T-helper 1 cell (primary cell): Measurements from ENCODE around the gene FAM13A.
"Not testable (repeated sequence)": the region's sequence is repeated elsewhere in the genome, so short reads cannot be mapped to it uniquely, and the experiment has no call there.

Source experiments
- DNase-seq, 5 donors: peaks; one replicate each; pipeline ENCODE4 v3.0.0-alpha.2; 2012 to 2020

Gene FAM13A

DNA sequence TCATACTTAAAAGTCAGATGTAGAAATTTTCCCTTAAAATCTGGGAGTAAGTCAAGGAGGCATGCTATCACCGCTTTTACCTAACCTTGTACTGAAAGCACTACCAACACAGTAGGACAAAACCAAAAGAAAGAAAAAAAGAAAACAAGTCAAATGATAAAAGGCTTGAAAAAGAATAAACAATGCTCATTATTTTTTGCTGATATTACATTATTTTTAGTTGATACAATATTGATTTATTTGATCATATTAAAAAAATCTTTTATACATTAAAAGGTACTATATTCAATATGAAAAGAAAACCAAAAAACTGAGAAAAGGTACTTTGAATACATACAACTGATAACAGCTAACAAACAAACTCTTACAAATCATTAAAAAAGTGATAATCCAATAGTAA lies 164.3 kb downstream of the FAM13A start:
- DNase-seq: no peak

DNA sequence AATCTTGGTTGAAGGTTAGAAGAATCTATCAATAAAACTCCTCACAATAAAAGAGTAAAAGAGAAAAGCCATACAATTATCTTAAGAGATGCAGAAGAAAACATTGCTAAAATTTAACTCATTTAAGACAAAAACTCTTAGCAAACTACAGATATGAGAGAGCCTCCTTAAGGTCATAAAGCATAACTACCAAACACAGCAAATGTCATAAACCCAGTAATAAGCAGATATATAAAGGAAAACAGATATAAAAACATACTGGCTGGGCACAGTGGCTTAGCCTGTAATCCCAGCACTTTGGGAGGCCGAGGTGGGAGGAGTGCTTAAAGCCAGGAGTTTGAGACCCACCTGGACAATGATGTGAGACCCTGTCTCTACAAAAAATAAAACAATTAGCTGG lies 165.3 kb downstream of the FAM13A start:
- DNase-seq: no peak

DNA sequence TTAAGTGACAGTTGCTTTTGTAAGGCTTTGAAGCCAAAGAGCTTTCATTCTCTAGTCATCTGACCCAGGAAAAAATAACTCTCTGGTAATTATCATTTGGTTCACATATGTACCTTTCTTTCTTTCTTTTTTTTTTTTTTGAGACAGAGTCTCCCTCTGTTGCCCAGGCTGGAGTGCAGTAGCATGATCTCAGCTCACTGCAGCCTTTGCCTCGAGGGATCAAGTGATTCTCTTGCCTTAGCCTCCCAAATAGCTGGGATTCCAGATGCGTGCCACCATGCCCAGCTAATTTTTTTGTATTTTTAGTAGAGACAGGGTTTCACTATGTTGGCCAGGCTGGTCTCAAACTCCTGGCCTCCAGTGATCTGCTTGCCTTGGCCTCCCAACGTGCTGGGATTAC lies 169.6 kb downstream of the FAM13A start:
- DNase-seq: not testable (repeated sequence)

DNA sequence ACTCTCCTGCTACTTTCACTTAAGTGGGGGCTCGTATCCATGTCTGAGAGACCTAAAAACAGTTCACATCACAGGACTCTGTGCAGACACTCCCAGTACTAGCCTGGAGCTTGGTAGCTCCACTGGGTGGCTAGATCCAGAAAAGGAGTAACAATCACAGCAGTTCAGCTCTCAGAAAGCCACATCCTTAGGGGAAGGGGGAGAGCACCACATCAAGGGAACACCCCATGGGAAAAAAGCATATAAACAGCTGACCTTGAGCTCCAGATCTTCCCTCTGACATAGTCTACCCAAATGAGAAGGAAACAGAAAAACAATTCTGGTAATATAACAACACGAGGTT lies 175.8 kb downstream of the FAM13A start:
- DNase-seq: no peak

DNA sequence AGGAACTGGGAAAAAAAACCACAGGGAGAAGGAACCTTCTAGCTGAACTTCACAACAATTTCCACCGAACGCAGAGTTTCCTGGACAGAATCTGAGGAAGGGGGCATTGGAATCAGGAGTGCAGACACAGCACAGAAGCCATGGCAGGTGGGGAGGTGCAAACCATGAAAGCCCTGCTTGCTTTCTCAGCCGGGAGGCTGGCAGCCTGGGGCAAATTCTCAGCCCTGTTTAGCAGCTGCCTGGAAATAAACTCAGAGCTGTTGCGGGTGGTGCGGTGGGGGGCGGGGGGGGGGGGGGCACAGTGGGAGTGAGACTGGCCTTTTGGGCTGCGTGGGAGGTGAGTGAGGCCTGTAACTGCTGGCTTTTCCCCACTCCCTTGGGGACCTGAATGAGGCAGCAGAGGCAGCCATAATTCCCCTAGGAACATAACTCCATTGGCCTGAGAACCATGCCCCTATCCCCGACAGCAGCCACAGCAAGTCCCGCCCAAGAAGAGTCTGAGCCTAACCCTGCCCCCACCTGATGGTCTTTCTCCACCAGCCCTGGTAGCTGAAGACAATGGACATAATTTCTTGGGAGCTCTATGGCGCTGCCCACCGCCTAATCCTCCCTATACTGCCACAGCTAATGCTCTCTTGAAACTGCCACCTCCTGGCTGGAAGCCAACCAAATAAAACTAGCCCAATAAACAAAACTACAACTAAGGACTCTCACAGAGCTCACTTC lies 176.3 kb downstream of the FAM13A start:
- no peak for DNase-seq

DNA sequence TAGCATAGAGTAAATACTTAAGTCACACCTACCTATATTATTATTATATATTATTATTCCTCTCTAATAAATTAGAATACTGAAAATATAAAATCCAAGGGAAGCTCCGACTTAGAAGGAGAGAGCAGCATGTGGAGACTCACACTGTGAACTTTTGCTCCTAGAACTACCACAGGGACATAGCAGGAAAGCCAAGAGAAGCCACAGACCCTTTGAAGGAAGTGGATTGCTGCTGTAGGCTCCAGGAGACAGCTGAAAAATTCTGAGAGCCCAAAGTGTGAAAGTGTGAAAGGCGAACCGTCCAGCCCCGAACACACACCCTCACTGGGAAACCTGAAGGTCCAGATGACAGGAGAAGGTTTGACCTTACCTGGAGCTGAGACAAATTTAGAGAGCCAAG lies 177.0 kb downstream of the FAM13A start:
- DNase-seq: no peak

DNA sequence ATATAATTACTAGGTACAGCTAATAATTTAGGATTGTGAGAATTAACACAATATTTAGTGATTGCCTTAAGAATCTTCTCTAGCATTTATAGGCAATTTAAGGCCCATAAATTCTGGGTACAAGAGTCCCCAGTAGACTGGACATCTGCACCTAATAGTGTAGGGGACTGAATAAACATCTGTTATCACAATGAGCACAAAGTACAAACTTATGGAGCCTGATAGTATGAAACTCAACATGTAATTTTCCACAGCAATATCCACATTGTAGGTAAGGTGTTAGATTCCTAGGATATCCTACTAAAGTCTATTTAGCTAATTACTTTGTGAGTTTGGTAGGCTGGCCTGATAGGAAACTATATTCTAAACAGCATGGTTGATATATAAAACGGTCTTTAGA lies 178.3 kb downstream of the FAM13A start:
- no peak for DNase-seq

DNA sequence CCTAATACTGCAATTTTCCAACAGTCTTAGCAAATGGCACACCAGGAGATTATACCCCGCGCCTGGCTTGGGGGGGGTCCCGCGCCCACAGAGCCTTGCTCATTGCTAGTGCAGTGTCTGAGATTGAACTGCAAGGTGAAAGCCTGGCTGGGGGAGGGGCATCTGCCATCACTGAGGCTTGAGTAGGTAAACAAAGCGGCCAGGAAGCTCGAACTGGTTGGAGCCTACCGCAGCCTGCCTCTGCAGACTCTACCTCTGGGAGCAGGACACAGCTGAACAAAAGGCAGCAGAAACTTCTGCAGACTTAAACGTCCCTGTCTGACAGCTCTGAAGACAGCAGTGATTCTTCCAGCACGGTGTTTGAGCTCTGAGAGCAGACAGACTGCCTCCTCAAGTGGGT lies 186.6 kb downstream of the FAM13A start:
- DNase-seq: no peak

DNA sequence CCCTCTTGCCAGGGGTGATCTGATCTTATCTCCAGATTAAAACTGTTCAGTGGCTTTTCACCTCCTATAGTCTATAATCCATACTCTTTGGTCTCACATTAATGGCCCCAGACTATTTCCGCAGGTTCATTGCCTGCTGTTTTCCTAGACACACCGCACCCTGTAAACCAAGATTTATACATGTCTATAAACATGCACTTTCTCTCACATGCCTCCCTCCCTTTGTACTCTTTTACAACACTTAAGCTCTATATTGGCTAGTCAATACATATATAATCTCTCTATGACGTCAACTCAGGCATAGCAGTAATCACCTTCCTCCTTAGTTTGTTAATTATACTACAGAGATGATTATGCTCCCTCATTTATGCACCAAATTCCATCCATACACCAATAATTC lies 188.5 kb downstream of the FAM13A start:
- no peak for DNase-seq

DNA sequence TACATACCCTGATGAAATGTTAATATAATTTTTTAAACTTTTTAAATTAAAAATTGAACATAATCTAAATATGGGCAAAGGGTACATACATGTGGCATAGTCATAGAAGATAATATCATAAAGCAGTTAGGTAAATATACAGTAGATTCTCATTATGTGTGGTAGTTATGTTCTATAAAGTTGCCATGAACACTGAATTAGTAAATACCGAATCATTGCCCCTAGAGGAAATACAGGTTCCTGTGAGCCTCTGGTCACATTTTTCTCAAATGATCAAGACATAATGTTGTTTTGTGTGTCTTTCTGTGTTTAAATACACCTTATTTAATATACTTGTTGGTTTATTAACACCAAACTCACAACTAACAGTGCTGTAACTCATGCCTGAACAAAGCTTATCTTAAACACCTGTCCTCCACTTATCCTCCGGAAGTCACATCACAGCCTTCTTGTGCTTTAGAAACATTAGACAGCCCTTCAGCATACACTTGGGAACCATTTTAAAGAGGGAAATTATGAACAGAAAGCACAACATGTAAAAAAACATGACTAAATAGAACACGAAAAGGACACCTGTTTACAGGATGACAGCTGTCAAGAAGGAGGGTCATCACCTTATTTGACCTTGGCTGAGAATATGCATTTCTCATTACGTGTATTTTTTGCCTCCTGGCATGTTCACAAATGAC lies 190.0 kb downstream of the FAM13A start:
- no peak for DNase-seq

DNA sequence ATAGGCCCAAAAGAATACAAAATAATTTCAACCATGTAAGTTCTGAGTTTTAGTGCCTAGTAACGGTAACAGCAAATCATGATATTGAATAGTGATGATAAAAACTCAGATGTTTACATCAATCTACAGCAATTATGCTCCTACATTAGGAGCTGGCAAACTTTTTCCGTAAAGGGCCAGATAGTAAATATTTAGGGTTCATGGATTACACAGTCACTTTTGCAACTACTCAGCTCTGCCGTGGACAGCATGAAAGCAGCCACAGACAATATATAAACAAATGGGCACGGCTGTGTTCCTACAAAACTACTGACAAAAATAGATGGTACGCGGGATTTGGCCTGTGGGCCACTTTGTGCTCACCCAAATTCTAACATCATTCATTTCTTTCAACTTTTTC lies 191.5 kb downstream of the FAM13A start:
- no peak for DNase-seq

DNA sequence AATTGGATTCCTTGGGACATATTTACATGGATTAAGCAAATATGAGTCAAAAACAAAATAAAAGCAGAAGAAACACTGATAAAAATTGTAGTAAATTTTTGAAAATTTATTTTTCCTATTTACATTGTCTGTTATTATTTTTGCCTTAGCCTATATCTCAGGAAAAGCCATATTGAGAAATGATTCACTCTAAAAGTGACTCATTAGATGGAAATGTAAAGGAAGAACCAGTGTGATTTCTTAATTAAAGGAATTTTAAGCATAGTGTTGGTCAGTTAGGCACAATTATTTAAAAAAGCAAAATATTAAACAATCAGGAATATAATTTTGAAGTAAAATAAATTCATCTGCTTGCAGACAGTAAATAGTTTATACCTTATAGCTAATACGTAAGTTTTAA lies 191.9 kb downstream of the FAM13A start:
- DNase-seq: no peak

DNA sequence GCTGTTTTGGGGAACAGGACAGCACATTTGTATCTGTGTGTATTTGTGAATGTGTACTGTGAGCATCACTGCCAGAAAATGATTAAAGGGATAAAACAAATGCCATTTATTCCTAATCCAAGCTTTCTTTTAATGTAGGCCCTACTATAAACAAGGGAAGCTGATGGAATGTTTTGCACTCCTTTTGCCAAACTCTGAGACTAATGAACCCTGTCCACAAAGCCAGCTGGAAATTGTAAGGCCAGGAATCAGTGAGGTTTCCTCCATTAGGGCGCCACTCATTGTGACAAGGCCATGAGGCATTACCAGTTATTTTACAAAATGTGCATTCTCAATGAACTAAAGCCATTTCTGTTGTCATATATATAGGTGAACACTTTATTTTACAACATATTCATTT lies 196.4 kb downstream of the FAM13A start:
- no peak for DNase-seq

DNA sequence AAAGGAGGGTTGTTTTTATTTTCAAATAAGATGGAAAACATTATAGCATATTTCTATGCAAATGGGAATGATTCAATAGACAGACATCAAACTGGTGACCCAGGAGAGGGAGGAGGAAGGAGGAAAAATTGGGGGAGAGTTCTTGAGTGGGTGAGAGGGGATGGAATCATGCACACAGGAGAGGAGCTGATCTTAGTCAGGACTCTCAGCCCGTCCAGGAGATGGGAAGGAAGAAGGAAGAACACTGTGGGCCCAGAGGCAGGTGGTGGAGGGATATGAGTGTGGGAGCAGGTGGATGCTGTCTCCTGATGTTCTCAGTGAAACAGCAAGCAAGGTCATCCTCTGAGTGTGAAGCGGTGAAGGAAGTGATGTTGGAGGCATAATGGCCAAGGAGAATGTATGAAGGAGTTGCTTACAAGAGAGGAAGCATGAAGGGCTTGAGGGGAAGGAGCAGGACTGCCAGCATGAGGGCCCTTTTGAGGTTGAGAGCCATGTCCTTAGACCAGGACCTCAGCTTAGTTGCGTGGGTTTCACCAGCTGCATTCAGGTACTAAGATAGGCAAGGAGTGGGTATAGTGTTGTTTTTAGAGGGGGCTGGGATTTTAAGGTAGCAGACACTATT lies 197.7 kb downstream of the FAM13A start:
- DNase-seq: no peak

DNA sequence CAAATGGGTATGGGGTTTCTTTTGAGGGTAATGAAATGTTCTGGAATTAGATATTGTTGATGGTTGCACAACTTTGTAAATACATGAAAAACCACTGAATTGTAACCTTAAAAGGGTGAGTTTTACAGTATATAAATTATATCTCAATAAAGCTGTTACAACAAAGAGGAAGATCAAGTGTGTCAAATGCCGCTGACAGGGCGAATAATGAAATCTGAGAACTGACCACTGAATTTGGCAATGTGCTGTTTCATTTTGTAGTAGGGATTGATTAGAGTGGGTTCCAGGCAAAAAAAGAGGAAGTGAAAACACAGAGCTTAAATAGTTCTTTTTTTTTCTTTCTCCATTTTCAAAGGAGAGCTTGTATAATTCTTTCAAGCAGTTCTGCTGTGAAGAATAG lies 198.2 kb downstream of the FAM13A start:
- no peak for DNase-seq

DNA sequence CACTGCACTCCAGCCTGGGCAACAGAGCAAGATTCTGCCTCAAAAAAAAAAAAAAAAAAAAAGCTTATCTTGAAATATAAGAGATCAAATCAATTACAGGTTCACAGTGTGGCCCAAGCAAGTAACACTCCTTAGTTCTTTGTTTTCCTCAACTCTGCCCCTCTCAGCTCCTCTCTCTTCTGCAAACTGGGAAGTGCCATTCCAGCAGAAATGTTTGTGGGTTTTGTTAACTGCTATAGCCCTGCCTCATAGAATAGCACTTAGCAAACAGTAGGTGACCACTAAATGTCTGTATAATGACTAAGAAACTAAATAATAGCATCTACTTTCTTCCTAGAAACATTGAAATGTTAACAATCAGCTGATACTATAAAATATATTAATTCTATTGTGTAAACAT lies 199.4 kb downstream of the FAM13A start:
- no peak for DNase-seq

DNA sequence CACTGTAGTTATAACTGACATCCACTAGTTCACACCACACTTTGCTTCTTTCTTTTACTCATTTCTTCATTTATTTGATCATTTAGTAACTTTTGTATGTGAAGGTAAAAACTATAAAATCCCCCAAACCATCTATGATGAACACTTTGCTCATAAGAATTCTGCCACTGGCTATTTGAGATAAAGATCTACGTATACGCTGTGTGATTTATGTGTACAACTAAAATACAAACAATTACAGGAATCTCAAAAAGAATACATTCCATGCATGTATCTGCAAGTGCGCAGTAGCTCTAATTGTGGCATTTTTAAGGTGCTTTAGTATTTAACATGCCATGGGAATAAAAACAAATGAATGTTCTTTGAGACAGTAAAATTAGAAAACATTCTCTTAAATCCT lies 202.5 kb downstream of the FAM13A start:
- no peak for DNase-seq

DNA sequence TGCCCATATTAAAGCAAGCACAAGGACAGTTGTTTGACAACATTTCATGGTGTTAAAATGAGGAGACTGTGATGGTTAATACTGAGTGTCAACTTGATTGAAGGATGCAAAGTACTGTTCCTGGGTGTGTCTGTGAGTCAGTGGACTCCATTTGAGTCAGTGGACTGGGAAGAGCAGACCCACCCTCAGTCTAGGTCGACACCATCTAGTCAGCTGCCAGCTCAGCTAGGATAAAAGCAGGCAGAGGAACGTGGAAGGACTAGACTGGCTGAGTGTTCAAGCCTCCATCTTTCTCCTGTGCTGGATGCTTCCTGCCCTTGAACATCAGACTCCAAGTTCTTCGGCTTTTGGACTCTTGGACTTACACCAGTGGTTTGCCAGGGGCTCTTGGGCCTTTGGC lies 203.4 kb downstream of the FAM13A start:
- not testable (repeated sequence) for DNase-seq

DNA sequence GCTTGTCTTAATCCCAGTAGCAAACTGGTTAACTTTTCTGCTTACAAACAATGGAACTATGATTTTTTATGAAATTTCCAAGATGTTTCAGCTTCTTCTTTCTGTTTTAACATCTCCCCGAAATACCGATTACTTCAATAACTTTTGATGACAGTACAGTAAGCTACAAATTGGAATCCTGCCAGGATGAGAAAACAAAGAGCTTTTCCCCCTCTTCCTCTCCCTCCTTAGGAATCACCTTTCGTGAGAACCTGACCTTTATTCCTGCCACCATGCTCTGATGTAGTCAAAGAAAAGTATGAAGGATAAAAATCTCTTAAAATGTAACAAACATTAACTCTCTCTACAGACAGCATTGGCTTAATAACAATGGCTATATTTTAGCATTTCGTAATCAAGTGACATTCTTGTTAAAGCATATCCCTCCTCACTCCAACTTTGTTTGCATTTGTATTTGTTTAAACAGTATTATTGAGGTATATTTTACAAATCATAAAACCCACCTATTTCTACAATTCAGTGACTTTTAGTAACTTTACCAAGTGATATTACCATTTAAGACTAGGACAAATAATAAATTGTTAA lies 210.7 kb downstream of the FAM13A start:
- no peak for DNase-seq

DNA sequence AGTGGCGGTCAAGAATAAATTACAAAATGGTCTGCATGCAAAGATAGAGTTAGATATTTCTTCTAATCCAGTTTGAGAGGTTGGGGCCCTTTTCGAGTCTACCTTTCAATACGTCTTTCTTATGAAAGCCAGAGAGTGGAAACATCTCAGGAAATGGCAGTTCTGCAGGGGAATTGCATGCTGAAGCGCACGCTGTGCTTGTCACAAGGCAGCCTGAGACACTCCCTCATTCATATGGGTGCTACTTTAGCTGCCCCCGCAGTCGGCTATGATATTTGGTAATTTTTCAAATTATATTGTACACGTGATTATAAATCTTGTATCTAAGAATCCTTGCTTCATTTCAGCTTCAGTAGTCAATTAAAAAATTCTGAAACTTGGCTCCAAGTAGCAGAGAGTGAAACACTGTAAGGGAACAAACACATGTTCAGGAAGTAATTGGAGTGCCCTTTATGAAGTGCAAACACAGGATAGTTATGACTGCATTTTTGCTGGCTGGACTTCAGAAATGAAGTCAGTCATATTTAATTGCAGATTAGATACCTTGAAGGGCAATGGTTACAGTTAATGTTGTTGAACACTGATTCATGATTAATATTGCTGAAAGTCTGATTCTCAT lies 213.8 kb downstream of the FAM13A start:
- no peak for DNase-seq

DNA sequence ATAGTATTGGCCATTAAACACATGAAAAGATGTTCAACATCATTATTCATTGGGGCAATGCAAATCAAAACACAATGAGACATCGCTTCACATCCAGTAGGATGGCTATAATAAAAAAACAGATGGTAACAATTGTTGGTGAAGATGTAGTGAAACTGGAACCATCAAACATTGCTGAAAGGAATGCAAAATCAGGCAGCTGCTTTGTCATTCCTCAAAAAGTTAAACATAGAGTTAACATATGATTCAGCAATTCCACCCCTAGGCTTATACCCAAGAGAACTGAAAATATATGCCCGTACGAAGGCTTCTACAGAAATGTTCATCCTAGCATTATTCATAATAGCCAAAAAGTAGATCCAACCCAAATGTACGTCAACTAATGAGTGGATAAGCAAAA lies 215.3 kb downstream of the FAM13A start:
- DNase-seq: no peak

DNA sequence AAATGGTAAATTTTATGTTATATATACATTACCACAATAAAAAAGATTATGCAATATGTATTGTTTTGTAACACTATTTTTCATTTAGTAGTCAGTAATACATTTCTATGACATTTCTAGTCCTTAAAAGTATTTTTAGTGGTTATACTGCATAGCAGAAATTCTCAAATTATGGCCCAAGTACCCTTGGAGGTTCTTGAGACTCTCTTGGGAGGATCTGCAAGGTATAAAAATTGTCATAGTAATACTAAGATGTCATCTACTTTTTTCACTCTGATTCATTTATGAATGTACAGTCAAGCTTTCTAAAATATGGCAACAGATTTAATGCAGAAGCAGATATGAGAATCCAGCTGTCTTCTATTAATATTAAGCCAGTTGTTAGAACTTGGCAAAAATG lies 220.8 kb downstream of the FAM13A start:
- no peak for DNase-seq

DNA sequence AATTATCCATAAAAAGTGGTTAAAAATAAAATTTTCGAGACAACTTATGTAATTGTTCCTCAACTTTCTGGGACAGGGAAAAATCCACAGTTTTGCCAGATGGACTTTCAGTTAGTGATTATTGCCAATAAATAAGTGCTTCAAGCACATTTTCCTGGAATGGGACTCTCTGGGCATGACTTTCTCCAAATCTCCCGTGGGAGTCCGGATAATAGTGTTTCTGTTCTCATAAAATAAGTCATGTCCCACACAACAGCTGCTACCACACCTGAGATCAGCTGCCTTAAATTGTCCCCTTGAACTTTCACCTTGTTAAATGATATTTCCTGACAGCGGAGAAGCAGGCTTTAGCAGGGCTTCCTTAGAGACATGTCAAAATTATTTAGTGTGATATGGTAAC lies 226.0 kb downstream of the FAM13A start:
- DNase-seq: no peak

DNA sequence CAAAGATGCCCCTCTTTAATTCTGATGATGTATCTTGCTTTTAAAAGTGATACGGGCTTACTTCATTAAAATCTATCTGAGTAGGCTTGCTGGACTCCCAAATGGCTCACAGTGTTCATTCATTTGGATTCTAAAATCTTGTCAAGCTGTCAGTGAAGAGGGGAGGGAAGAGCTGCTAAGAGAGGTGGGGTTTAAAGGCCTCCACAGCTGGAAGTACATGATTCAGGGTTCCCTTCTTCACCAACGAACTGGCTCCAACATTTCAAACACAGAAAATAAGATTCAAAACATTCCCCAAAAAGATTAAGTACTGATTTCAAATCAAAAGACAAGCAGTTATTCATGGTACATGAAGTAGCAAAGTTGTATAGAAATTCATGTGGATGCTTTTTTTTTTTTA lies 226.4 kb downstream of the FAM13A start:
- no peak for DNase-seq
